GM12865 (cell line): ENCODE measurements around the gene KRTAP5-3.

Experiments
- DNase-seq: peaks from one replicate; pipeline ENCODE4 v3.0.0; 2010; ENCODE audit warnings: low read depth
- H3K4me3 ChIP-seq: 2 replicates; pipeline ENCODE4 v1.5.1; 2011; ENCODE audit warnings: mild to moderate bottlenecking, low read depth, low read length, control low read depth
- TF ChIP-seq, protein P1 (sequence below): IDR thresholded peaks from 2 replicates; pipeline ENCODE4 v1.5.1; 2011; ENCODE audit warnings: low read length, control low read depth, low read depth, inconsistent platforms; ENCODE audit not compliant: insufficient read depth; ENCODE audit errors: missing control alignments

Gene KRTAP5-3

DNA sequence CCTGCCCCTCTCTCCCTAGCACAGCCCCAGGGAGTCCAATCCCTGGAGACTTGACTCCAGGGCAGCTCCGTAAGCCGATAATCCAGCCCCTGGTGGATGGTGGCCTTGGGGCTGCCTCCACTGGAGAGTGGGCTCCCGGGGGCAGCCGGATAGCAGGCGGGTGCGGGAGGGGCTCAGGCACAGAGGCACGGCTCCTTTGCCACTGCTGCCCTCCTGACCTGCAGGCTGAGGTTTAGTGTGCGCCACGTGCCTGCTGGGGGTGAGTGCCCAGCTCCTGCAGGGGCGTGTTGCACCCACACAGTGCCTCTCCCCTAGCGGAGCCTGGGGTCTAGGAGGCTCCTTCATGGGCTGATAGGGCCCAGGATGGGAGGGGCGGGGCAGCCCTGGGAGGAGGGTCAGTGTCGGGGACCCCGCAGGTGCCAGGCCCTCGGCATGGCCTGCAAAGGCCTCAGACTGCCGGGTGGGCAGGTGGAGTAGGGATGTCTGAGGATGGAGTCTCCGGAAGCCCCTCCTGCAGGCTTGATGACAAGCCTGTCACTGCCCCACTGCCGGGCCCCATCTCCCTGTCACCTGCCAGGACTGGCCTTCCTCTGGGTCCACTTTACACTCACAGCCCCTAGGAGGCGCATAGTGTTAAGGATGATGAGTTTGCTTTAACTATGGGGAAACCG lies 41.7 kb downstream of the KRTAP5-3 start:
- no peak for DNase-seq
- TF ChIP-seq, protein P1, sequence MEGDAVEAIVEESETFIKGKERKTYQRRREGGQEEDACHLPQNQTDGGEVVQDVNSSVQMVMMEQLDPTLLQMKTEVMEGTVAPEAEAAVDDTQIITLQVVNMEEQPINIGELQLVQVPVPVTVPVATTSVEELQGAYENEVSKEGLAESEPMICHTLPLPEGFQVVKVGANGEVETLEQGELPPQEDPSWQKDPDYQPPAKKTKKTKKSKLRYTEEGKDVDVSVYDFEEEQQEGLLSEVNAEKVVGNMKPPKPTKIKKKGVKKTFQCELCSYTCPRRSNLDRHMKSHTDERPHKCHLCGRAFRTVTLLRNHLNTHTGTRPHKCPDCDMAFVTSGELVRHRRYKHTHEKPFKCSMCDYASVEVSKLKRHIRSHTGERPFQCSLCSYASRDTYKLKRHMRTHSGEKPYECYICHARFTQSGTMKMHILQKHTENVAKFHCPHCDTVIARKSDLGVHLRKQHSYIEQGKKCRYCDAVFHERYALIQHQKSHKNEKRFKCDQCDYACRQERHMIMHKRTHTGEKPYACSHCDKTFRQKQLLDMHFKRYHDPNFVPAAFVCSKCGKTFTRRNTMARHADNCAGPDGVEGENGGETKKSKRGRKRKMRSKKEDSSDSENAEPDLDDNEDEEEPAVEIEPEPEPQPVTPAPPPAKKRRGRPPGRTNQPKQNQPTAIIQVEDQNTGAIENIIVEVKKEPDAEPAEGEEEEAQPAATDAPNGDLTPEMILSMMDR, result peak; percentile 7

DNA sequence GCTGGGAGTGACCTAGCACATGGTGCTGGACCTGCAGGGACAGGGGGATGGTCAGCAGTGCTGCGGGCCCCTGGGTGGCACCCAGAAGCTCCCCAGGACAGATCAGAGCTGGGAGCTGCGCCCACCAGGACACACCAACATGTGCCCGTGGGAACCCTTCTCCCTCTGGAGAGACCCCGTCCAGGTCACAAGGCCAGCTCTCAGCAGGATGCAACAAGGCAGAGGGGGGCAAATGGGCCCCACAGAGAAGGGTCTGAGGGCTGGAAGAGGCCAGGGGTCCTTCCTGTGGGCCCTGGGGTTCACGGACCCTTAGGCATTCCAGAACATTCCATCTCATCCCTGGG lies 42.4 kb downstream of the KRTAP5-3 start:
- H3K4me3 ChIP-seq, result no peak overlapping the region
- TF ChIP-seq, protein P1, result no peak
- no peak for DNase-seq

More for the DNA sequence above, 41.7 kb downstream of the KRTAP5-3 start:
- H3K4me3 ChIP-seq, result no peak overlapping the region

DNA sequence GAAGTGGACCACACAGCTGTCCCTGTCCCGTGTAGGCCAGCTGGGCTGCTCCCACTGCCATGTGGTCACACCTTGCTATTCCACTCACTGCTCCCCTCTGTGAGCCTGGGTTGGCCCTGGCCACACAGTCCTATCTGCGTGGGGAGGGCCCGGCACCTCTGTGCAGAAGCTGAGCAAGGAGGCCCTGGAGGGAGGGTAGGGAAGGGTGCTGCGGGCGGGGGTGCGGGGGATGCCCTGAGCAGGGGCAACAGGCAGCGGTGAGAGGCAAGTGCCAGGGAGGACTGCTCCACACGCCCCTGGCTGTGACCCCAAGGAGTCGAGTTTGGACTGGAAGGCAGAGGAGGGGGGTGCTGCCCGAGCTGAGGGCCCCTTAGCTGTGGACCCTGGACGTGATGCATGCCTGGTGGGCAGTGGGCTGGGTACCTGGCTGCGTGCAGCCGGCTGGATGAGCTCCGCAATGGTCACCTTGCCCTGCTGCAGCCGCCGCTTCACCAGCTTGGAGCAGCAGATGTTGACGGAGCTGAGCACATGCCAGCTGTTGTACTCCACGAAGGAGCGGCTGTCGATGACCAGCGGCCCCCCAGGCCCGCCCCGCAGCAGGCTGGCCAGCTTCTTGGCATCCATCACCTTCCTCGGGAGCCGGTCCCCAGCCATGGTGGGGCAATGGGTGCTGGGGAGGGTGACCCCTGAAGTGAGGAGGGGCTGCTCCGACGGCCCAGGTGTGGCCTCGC lies 42.9 kb downstream of the KRTAP5-3 start:
- H3K4me3 ChIP-seq, result no peak overlapping the region
- TF ChIP-seq, protein P1, result no peak
- no peak for DNase-seq

DNA sequence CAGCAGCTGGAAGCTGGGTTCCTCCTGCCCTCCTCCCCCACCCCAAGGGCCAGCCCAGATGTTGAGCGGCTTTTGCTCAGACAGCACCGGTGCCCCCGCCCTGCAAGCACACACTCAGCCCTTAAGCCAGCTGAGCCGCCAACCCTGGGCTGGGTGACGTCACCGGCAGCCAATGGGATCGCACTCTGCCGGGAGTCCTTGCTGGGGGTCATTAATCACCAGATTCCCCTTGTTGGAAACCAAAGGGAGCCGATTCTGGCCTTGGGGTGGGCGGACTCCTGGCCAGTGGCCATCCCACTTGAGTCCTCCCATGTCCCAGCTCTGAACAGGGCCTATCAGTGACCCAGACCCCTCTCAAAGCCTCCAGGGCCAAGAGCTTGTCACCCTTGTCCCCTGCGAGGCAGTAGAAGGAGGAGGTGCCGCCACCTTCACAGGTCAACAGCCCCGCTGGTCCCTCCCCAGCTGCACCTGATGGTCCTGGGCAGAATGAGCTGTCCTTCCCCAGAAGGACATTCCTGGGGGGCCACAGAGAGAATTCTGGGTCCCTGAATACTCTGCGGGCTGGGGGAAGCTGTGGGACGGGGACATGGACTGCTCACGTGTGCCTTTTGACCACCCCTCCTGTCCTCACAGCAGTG lies 43.6 kb downstream of the KRTAP5-3 start:
- no peak overlapping the region for H3K4me3 ChIP-seq
- DNase-seq, result no peak

DNA sequence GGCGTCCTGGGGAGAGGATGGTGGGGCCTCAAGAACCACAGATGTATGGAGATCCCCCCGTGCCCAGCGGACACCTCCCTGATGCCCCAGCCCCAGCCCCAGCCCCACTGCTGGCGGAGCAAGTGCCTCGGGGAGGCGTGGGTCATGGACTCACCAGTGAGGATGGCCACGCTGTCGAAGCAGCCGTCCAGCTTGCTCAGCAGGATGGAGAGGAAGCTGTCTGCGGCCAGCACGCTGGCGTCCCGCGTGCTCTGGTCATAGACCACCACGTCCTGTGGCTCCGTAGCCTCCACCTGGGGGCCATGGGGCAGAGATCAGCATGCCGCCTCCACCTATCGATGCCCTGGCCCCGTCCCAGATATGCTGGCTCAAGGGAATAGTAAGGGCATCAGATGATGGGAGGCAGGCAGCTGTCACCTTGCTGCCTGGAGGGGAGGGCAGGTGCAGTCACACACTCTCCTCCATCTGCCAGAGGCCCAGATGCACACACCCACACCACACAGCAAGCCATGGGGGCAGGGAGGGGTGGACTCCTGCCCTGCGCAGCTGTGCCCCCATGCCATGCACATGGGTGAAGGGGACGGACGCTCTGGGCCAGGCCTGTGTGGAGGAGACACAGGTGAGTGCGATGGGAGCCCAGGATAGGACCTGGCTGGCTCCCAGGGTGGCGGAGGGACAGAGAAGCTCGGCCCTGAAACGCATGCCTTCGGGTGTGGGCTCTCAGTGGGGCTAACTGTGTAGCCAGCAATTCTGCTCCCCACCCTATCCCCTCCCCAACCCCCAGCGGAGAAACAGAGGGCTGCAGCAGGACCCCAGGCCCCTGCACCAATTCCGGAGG lies 44.3 kb downstream of the KRTAP5-3 start:
- DNase-seq, result no peak
- no peak overlapping the region for H3K4me3 ChIP-seq
- TF ChIP-seq, protein P1, result no peak

More for the DNA sequence above, 43.6 kb downstream of the KRTAP5-3 start:
- TF ChIP-seq, protein P1, result no peak

DNA sequence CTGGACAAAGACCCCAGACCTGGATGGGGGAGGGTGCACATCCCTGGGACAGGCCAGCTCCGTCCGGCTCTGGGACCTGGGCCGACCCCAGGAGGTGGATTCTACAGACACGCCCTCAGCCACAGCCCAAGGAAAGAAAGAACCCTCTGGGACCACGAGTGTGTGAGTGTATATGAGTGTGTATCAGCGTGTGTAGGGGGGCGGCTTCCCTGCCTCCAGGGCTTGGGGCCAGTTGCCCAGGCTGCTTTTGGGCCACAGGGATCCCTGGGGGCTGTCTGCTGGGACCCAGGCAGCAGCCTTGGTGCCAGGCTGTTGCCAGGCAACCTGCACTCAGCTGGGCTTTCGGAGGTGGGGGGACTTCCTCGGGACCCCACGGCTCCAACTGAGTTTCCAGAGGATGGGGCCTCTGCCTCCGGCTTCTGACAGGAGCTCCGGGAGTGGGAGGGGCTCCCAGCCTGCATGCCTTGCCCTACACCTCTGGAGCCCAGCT lies 45.1 kb downstream of the KRTAP5-3 start:
- TF ChIP-seq, protein P1, result no peak
- DNase-seq, result no peak
- H3K4me3 ChIP-seq, result no peak overlapping the region
